Stimulated activated naive CD8-positive, alpha-beta T cell treated with anti-CD3 and anti-CD28 coated beads, Interleukin-15, Interleukin-2, amounts not matched to agents 100 U/mL and 50 U/mL, for 24 hours (primary cell): ENCODE data around the gene MATN1.

Experiments
- ATAC-seq: fragments of 150-1000 bp; cut with Tn5 transposase; one replicate; pipeline ENCODE4 v1.10.0; 2021
- DNase-seq: peaks from one replicate; pipeline ENCODE4 v3.0.0; 2021

MATN1 gene

DNA sequence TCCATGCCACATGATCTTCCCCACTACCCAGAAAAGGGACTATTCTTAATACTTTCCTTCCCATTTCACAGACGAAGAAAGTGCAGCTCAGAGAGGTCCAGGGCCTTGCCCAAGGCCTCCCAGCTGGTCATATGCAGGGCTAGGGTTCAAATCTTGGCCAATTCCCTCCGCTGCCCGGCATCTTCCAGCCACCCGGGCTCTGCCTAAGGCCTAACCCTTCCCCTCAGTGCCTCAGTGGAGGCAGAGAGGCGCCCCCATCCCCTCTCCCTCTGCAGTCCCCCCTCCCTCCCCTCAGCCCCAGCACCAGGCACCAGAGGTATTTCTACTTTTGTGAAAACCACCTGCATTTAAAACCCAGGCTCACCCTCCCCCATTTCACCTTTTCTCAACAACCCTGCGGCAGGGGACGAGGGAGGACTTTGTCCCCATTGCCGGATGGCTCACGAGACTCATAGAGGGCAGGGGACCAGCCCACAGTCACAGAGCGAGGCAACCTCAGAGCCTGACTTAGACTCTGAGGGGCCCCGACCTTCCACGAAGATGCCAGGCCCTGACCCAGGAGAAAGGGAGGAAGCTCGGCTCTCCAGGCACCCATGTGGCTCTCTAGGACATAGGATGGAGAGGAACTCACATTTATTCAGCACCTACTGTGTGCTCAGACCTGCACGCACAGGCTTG is 21.9 kb upstream of the MATN1 start:
- DNase-seq (no peak), ATAC-seq (no peak)

- DNase-seq (peak; percentile 67), ATAC-seq (peak; percentile 40)
Measured at GRCh38 chr1:30744060-30744756, 20.8 kb upstream of the MATN1 start.

- ATAC-seq (peak; percentile 67), DNase-seq (peak; percentile 67)
Measured at GRCh38 chr1:30743584-30744059, 20.2 kb upstream of the MATN1 start.

DNA sequence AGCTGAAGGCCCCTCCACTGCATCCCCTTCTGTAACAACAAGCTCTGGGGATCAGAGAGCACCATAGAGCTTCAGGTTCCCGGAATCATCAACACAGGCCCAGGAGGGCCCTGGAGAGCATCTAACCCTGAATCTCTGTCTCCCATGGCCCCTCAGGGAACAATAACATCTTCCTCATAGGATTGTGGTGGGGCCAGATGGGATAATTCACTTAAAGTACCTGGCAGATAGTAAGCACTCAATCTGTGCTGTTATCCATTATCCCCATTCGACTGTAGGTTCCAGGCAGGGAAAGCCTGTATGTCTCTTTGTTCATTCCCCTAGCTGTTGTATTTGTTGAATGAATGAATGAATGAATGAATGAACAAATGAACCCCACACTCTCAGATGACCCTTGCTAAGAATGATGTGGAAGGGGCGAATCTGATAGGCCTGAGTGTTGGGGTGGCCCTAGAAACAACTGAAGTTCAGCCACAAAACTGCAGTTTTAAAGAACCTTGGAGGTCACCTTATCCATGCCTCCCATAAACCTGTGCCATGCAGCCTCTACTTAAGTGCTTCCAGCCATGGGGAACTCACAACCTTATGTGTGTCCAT is 19.7 kb upstream of the MATN1 start:
- DNase-seq = no peak
- no peak for ATAC-seq

GRCh38 chr1:30742300-30742962 is 19.0 kb upstream of the MATN1 start:
- DNase-seq = no peak

GRCh38 chr1:30741239-30741894 is 18.0 kb upstream of the MATN1 start:
- no peak for DNase-seq
- ATAC-seq = no peak

More at GRCh38 chr1:30742300-30742962, 19.0 kb upstream of the MATN1 start:
- no peak for ATAC-seq

- ATAC-seq (no peak), DNase-seq (no peak)
Measured at GRCh38 chr1:30740251-30741238, 17.2 kb upstream of the MATN1 start.

GRCh38 chr1:30739601-30740000 is 16.2 kb upstream of the MATN1 start:
- DNase-seq (no peak), ATAC-seq (no peak)

DNA sequence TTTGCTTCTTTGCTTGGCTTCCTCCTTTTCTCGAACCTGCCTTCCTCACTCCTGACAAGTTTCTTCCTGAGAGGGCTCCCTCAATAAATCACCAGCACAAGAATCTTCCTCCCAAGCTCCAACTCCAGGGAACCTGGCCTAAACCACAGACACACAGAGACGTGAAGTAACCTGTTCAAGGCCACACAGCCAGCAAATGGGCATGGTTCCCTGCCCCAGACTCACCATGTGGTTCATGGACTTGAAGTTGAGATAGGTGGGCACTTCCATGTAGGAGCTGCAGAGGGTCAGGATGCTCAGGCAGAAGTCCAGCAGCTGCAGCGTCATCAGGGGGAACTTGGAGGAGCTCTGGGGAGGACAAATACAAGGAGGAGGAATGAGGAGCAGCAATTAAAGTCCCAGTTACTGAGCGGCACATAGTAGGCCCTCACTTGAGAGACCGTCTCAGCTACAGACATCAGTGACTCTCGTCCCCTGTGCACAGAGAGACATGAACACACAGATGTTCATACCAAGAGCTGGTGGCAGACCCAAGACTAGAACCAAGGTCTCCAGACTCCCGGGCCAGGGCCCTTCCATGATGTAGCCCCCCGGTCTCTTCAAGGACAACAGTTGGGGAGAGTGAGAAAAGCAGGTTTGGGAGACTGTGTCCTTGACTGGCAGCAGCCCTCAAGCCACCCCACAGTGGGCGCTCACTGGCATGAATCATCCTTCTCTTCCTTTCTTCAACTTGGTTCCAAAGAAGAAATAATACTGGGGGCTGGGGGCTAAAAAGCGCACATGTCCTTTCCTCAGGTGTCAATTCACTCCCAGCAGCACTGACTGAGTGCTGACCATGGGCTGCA is 15.6 kb upstream of the MATN1 start:
- no peak for DNase-seq

GRCh38 chr1:30738040-30738714 is 14.8 kb upstream of the MATN1 start:
- ATAC-seq (no peak), DNase-seq (no peak)

More for the DNA sequence above, 15.6 kb upstream of the MATN1 start:
- no peak for ATAC-seq

DNA sequence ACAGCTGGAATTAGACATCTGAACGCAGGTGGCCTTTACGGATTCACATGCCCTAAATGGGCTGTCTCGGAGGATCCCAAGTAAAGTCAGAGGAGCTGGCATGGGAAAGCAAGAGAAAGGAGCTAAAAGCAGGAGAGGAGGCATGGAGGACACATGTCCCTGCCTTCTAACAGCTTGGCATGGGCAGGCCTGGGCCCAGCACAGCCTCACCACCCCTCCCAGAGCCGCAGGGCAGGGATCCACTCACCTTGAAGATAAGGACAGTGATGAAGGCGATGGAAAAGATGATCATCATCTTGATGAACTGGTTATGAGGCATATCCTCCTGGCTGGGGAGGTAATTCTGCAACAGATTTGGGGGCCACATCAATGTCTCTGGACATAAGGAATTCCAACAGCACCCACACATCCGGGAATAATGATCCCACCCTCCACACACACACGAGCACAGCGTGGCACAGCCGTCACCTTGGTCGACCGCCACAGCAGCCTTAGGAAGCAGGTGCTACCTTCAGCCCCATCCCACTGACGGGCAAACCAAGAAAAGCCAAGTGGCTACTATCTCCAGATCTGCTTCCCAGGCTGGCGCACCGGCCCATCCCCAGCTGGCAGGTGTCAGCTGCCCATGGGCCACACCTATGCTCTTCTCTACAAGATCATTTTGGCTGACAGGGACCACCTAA is 14.1 kb upstream of the MATN1 start:
- no peak for ATAC-seq
- no peak for DNase-seq

DNA sequence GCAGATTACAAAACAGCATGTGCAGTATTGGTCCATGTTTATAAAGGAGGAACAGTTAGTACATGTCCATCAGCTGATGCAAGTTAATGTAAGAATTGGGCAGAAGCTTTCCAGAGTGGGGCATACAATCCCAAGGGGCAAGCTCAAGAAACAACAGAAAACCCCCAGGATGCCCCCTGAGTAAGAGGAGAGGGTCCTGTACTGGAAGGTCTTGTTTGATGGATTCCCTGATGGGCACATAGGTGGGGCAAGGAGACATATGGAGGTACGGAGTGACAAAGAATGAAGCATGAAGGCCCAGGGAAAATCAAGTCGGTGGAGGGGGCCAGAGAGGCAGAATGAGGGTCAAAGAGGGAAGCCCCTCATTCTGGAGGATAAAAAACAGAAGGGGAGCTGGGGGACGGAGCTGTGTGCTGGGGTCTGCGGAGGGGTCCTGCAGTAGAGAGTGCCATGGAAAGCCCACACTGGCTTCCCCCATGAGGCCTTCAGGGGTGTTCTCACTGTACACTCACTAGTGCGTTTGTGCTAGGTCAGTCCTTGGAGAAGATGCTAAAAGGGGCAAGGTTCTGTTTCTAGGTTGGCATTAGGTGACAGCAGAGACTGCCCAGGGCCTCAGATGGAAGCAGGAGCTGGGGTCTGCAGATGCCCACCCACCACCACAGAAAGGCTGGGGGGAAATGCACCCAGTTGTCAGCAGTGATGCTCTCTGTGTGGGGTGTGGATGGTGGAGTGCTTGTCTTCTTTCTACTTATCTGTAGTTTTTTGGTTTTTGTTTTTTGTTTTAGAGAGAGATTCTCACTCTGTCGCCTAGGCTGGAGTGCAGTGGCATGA is 12.5 kb upstream of the MATN1 start:
- no peak for DNase-seq
- ATAC-seq = no peak

DNA sequence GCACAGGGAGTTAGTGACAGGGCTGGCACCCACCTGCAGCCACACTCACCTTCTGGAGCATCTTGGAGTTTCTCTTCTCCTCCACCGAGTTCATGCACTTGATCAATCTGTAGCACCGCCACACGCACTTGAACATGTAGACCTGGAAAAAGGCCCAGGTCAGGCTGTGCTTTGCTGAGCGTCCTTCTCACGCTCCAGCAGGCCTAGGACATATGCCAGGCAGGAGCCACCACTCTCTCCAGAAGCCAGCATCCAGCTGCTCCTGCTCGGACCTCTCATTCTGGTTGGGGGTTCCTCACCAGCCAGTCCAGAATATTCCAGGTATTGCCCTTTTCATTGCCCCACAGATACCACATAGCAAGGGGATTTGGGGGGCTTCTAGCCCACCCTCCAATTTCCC is 11.7 kb upstream of the MATN1 start:
- DNase-seq = no peak
- no peak for ATAC-seq

GRCh38 chr1:30734580-30734979 is 11.2 kb upstream of the MATN1 start:
- ATAC-seq (no peak), DNase-seq (no peak)

DNA sequence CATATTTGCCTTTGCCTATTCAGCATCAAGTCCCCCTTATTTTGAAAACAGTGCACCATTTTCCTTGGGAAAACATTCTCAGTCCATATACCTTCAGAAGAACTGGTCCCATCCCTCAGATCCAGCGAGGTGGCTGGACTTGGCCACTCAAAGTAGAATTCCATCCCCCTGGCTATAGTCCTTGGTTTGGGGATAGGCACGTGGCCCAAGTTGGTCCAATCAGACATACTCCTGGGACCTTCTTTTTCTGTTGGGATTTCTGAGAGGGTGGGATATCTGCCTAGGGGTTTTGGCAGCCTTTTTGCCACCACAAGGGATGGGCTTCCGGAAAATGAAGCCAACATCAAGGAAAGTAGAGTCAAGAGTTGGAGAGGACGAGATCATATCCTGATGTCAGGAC is 10.7 kb upstream of the MATN1 start:
- no peak for ATAC-seq
- DNase-seq = no peak

DNA sequence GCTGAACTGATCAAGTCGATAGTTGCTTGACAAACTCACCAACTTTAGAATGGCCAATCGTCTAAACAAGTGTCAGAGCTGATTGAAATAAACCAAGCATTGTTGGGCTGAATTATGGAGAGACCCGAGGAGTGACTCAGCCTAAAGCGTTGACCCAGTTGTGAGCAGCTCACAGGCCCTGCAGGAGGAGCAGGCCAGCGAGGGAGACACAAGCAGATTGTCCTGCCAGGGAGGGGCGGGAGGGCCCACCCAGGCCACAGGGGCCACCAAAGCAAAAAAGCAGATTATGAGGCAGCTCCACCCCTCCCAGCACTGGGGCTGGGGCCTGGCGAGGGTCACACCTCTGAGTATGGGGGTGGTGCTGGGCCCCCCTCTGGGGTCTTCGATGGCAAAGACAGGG is 10.1 kb upstream of the MATN1 start:
- no peak for ATAC-seq
- DNase-seq = no peak

GRCh38 chr1:30732277-30732996 is 9.1 kb upstream of the MATN1 start:
- DNase-seq (no peak), ATAC-seq (peak; percentile 30)
